ENCODE results near the gene MYEOV.

Gene MYEOV

DNA sequence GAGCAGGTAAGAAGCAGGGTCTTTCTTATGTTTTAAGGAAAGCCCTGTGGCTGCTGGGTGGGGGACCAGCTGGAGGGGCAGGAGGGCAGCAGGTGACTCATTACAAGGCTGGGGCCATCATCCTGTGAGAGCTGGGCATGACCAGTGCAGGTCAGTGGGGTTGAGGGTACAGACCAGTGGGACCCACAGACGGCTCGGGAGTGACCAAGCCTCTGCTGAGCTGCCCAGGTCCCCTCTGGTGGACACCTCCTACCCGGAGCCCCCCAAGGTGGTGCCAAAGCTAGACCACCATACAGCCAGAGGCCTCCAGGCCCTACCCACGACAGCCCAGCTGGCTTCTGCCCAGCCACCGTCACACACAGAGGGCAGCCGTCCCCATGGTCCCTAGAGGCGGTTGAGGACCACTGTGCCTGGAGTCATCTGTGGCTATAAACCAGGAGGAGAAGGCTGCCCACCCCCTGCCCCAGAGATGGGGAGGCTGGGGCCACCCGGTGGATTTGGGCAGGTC, 670 bp downstream of the MYEOV start (continued):
- TF ChIP-seq HOXD13 (CRISPR knock-in tag; IDR thresholded peaks at IDR 0.05; ENCODE audit: borderline replicate concordance) = no peak
- no peak for TF ChIP-seq ZNF391 (tag by site-specific recombination; IDR thresholded peaks at IDR 0.05; ENCODE audit: borderline replicate concordance, low read depth)
- TF ChIP-seq REPIN1 (tag by site-specific recombination; IDR thresholded peaks at IDR 0.05; ENCODE audit: low read depth) = no peak
- no peak for TF ChIP-seq ZNF133 (tag by site-specific recombination; IDR thresholded peaks at IDR 0.05)
- TF ChIP-seq, protein P1, sequence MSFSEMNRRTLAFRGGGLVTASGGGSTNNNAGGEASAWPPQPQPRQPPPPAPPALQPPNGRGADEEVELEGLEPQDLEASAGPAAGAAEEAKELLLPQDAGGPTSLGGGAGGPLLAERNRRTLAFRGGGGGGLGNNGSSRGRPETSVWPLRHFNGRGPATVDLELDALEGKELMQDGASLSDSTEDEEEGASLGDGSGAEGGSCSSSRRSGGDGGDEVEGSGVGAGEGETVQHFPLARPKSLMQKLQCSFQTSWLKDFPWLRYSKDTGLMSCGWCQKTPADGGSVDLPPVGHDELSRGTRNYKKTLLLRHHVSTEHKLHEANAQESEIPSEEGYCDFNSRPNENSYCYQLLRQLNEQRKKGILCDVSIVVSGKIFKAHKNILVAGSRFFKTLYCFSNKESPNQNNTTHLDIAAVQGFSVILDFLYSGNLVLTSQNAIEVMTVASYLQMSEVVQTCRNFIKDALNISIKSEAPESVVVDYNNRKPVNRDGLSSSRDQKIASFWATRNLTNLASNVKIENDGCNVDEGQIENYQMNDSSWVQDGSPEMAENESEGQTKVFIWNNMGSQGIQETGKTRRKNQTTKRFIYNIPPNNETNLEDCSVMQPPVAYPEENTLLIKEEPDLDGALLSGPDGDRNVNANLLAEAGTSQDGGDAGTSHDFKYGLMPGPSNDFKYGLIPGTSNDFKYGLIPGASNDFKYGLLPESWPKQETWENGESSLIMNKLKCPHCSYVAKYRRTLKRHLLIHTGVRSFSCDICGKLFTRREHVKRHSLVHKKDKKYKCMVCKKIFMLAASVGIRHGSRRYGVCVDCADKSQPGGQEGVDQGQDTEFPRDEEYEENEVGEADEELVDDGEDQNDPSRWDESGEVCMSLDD (tag by site-specific recombination; IDR thresholded peaks at IDR 0.05) = no peak
- TF ChIP-seq SCRT2 (tag by site-specific recombination; IDR thresholded peaks at IDR 0.05) = no peak
- no peak for TF ChIP-seq ZNF658 (tag by site-specific recombination; IDR thresholded peaks at IDR 0.05)
- no peak for TF ChIP-seq ZFP37 (tag by site-specific recombination; IDR thresholded peaks at IDR 0.05)
- no peak for TF ChIP-seq HOXA7 (CRISPR knock-in tag; IDR thresholded peaks at IDR 0.05; ENCODE audit: borderline replicate concordance)
- no peak for TF ChIP-seq SCRT1 (tag by site-specific recombination; IDR thresholded peaks at IDR 0.05; ENCODE audit: borderline replicate concordance)
- TF ChIP-seq ZEB2 (tag by site-specific recombination; IDR thresholded peaks at IDR 0.05) = no peak

DNA sequence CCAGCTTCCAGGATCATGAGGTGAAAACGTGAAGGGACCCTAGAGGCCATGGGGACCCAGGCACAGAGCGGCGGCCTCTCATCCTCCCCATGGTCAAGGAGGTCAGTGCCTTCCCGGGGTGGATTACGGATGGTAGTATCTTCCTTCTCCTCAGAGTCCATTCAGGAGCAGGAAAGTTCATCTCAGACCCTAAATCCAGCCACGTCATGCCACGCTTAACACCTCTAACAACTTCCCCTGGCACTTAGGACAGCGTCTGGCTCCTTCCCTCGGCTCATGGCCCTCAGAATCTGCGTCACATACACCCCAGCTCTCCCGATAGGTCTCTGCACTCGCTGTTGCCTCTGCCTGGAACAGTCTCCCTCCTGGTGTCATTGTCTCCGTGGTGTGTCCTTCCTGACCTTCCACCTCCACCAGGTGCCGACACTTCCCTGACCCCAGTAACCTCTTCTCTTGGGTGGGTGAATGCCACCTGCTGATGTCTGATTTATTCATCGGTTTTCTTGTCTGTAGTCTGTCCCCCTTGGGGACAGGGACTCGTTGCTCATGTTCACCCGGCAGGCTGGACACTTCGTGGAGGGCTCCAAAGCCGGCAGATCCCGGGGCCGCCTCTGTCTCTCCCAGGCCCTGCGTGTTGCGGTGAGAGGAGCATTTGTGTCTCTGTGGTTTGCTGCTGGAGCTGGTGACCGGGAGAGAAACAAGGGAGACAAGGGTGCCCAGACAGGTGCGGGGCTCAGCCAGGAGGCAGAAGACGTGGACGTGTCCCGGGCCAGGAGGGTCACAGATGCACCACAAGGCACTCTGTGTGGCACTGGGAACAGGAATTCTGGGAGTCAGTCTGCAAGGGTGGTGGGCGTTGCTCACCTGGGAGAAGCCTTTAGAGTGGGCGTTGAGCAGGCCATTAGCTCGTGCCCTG, 1.4 kb downstream of the MYEOV start:
- H3K27ac ChIP-seq (ENCODE audit: extremely low read depth, low read depth, low read length) = no peak overlapping the region
- CTCF ChIA-PET = interaction anchor here (1.6 to 1.9 kb wide), 2 partner anchors 348 to 375 kb away, joined by 4 to 7 read pairs; no protein-coding TSS in a partner anchor

DNA sequence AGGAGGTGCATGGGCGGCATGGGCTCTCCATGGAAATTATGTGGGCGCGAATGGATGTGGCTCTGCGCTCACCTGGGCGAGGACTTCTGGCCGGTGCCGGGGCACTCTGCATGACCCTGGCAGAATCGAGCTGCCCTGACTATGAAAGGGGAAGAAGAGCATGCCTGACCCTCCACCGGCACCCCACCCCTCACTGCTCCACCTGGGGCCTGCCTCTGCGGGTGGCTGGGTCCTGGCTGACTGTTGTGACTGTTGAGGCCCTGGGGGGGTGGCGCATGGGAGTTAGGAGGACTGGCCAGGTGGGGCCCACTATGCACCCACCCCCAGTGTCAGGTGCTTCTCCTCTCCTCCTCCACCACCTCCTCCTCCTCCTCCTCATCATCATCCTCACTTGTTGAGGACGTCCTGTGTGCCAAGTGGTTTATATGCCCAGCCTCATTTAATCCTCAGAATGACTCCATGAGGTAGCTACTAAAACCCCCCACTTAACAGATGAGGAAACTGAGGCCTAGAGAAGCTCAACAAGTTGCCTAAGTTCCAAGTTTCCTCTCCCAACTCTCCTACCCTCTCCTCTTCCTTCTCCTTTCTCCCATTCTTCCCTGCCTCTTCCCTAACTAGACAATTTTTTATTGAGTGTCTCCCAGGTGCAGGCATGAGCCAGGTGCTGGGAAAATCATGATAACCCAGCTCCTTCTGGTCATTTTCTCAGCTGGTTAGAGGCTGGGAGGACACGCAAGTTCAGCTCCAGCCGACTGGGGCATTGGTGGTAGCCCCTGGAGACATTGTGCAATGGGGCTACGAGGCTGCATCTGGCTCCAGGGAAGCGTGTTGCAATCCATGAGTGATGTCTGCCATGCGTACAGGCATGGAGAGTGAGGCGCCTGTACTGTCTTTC, 2.3 kb downstream of the MYEOV start:
- Histone ChIP-seq H3K4me3 (ENCODE audit: low read depth, low read length) (no peak overlapping the region), H3K9me3 (ENCODE audit: control insufficient read depth, insufficient read depth, low read depth, low read length) (no peaks in the 10 kb centered on the region), H3K27ac (ENCODE audit: extremely low read depth, low read depth, low read length) (no peak overlapping the region), H3K4me1 (ENCODE audit: control insufficient read depth, insufficient read depth, low read length) (no peaks in the 10 kb centered on the region), H3K36me3 (ENCODE audit: control insufficient read depth in 2 of 2, insufficient read depth in 1 of 2, low read length in 2 of 2) (no peaks in the 10 kb centered on the region)
- ChIA-PET CTCF (interaction anchor here (0.6 to 0.7 kb wide), 5 partner anchors 8 to 265 kb away, joined by 3 to 4 read pairs (median 4); no protein-coding TSS in a partner anchor), POLR2A (interaction anchor here (0.7 to 2.0 kb wide), 5 partner anchors 10 to 347 kb away, joined by 3 to 7 read pairs (median 4); no protein-coding TSS in a partner anchor)
- TF ChIP-seq ZIC2 (tag by site-specific recombination; IDR thresholded peaks at IDR 0.05) (no peak), ZNF837 (tag by site-specific recombination; IDR thresholded peaks at IDR 0.05) (no peak), ZNF791 (tag by site-specific recombination; IDR thresholded peaks at IDR 0.05) (no peak), ZXDB (tag by site-specific recombination; IDR thresholded peaks at IDR 0.05) (no peak), TCF7L2 (IDR thresholded peaks at IDR 0.05; ENCODE audit: borderline replicate concordance, low read depth, low read length) (no peak), OVOL3 (tag by site-specific recombination; IDR thresholded peaks at IDR 0.05) (no peak), ZNF175 (tag by site-specific recombination; IDR thresholded peaks at IDR 0.05) (no peak), ZNF501 (tag by site-specific recombination; IDR thresholded peaks at IDR 0.05) (no peak), ZFHX2 (tag by site-specific recombination; conservative IDR thresholded peaks at IDR 0.05) (0 out of 2 replicates have a peak, but pooled peaks have one; percentile 10), ZNF24 (tag by site-specific recombination; IDR thresholded peaks at IDR 0.05) (no peak), KLF8 (tag by site-specific recombination; IDR thresholded peaks at IDR 0.05) (no peak), SCRT2 (tag by site-specific recombination; IDR thresholded peaks at IDR 0.05) (peak; percentile 43; the same call in 1 of the 2 replicates)
- TF ChIP-seq, protein P2, sequence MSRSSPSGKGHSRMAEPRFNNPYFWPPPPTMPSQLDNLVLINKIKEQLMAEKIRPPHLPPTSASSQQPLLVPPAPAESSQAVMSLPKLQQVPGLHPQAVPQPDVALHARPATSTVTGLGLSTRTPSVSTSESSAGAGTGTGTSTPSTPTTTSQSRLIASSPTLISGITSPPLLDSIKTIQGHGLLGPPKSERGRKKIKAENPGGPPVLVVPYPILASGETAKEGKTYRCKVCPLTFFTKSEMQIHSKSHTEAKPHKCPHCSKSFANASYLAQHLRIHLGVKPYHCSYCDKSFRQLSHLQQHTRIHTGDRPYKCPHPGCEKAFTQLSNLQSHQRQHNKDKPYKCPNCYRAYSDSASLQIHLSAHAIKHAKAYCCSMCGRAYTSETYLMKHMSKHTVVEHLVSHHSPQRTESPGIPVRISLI (tag by site-specific recombination; IDR thresholded peaks at IDR 0.05) = no peak
- TF ChIP-seq, protein P3, sequence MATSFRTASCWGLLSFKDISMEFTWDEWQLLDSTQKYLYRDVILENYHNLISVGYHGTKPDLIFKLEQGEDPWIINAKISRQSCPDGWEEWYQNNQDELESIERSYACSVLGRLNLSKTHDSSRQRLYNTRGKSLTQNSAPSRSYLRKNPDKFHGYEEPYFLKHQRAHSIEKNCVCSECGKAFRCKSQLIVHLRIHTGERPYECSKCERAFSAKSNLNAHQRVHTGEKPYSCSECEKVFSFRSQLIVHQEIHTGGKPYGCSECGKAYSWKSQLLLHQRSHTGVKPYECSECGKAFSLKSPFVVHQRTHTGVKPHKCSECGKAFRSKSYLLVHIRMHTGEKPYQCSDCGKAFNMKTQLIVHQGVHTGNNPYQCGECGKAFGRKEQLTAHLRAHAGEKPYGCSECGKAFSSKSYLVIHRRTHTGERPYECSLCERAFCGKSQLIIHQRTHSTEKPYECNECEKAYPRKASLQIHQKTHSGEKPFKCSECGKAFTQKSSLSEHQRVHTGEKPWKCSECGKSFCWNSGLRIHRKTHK (tag by site-specific recombination; IDR thresholded peaks at IDR 0.05) = no peak

More for the DNA sequence above, 1.4 kb downstream of the MYEOV start:
- H3K4me3 ChIP-seq (ENCODE audit: low read depth, low read length) = no peak overlapping the region
- no peaks in the 10 kb centered on the region for H3K9me3 ChIP-seq (ENCODE audit: control insufficient read depth, insufficient read depth, low read depth, low read length)
- H3K36me3 ChIP-seq (ENCODE audit: control insufficient read depth in 2 of 2, insufficient read depth in 1 of 2, low read length in 2 of 2) = no peaks in the 10 kb centered on the region
- POLR2A ChIA-PET = no interaction called here
- no peaks in the 10 kb centered on the region for H3K4me1 ChIP-seq (ENCODE audit: control insufficient read depth, insufficient read depth, low read length)
- TF ChIP-seq ZFHX2 (tag by site-specific recombination; conservative IDR thresholded peaks at IDR 0.05) (peak; percentile 86), ZNF239 (tag by site-specific recombination; IDR thresholded peaks at IDR 0.05) (no peak), ZNF654 (tag by site-specific recombination; IDR thresholded peaks at IDR 0.05; ENCODE audit: low read depth) (no peak), EGR2 (tag by site-specific recombination; IDR thresholded peaks at IDR 0.05; ENCODE audit: low read depth) (peak; percentile 71; the same call in 1 of the 2 replicates), ZNF155 (tag by site-specific recombination; IDR thresholded peaks at IDR 0.05) (no peak)

Data from HEK293 (cell line).